IMR-90 (cell line): ENCODE data around the gene ST3GAL4. TPM values are rescaled to one million over a fixed set of nuclear protein-coding genes. Genes with fewer than 3 reads are reported as not detected.
A peak's percentile ranks its signal among the peaks of the same experiment; 100 is the strongest.

ENCODE experiments used
- ATAC-seq: fragments of 200-7000 bp; cut with Tn5 transposase; 2 replicates; pipeline ENCODE4 v1.9.1; 2020; ENCODE audit warnings: low read depth, mild to moderate bottlenecking, moderate library complexity
- BruUV-seq: library from RNA; stranded (reverse); fragments of 400-500 nt; replicated peaks from 2 replicates; lab custom pipeline; 2021; lab: Mats Ljungman, UMichigan
- CTCF ChIA-PET: fragments of 300-600 bp; formaldehyde crosslinking; extraction: SDS; loops from one replicate; lab custom pipeline; 2021; ENCODE audit warnings: antibody characterized with exemption; lab: Yijun Ruan, JAX
- POLR2A ChIA-PET: fragments of 300-600 bp; sonication (Branson Sonifier 250); formaldehyde crosslinking; loops from one replicate; lab custom pipeline; 2022; ENCODE audit warnings: antibody characterized with exemption; ENCODE audit not compliant: unreplicated experiment; lab: Charles Lee
- DNase-seq: peaks from one replicate; pipeline ENCODE4 v3.0.0; 2013
- H2AFZ ChIP-seq: replicated peaks from 2 replicates; pipeline ENCODE3; 2013; ENCODE audit warnings: low read length, mild to moderate bottlenecking; ENCODE audit not compliant: poor library complexity
- H2AK5ac ChIP-seq: 2 replicates; pipeline ENCODE4 v1.6.1; 2013; ENCODE audit warnings: low read depth, low read length, inconsistent platforms
- H2AK9ac ChIP-seq: replicated peaks from 2 replicates; pipeline ENCODE3; 2013; ENCODE audit warnings: mild to moderate bottlenecking, low read depth, low read length, moderate library complexity; ENCODE audit not compliant: poor library complexity
- H2BK120ac ChIP-seq: 2 replicates; pipeline ENCODE4 v1.6.1; 2013; ENCODE audit warnings: low read depth, low read length, inconsistent platforms
- H2BK15ac ChIP-seq: 3 replicates; pipeline ENCODE4 v1.6.1; 2013; ENCODE audit warnings: low read depth, low read length, inconsistent platforms
- H2BK20ac ChIP-seq: 2 replicates; pipeline ENCODE4 v1.6.1; 2013; ENCODE audit warnings: low read depth, mild to moderate bottlenecking, inconsistent platforms, low read length, moderate library complexity
- H2BK5ac ChIP-seq: 2 replicates; pipeline ENCODE4 v1.6.1; 2013; ENCODE audit warnings: mild to moderate bottlenecking, low read depth, low read length, inconsistent platforms; ENCODE audit not compliant: poor library complexity, severe bottlenecking
- H3K14ac ChIP-seq: replicated peaks from 2 replicates; pipeline ENCODE4 v1.6.1; 2013; ENCODE audit warnings: low read depth, low read length, inconsistent platforms
- H3K18ac ChIP-seq: 2 replicates; pipeline ENCODE4 v1.6.1; 2013; ENCODE audit warnings: low read depth, low read length, control low read depth
- H3K23ac ChIP-seq: 2 replicates; pipeline ENCODE4 v1.6.1; 2013; ENCODE audit warnings: low read depth, low read length, inconsistent platforms
- H3K27ac ChIP-seq: 2 replicates; pipeline ENCODE4 v1.5.1; 2013; ENCODE audit warnings: mild to moderate bottlenecking, control low read depth, low read length; ENCODE audit not compliant: insufficient read depth
- H3K27me3 ChIP-seq: 2 replicates; pipeline ENCODE4 v1.6.1; 2013; ENCODE audit warnings: low read length; ENCODE audit not compliant: control insufficient read depth, insufficient read depth
- H3K36me3 ChIP-seq: 2 replicates; pipeline ENCODE4 v1.6.1; 2013; ENCODE audit warnings: low read length, mixed read lengths; ENCODE audit not compliant: control insufficient read depth, insufficient read depth
- H3K4ac ChIP-seq: 2 replicates; pipeline ENCODE4 v1.6.1; 2013; ENCODE audit warnings: low read depth, low read length, inconsistent platforms
- H3K4me1 ChIP-seq: 2 replicates; pipeline ENCODE4 v1.6.1; 2013; ENCODE audit warnings: low read length, mixed read lengths; ENCODE audit not compliant: control insufficient read depth, insufficient read depth
- H3K4me2 ChIP-seq: 2 replicates; pipeline ENCODE4 v1.6.1; 2013; ENCODE audit warnings: low read depth, mild to moderate bottlenecking, control low read depth, low read length, moderate library complexity
- H3K4me3 ChIP-seq: 2 replicates; pipeline ENCODE4 v1.5.1; 2013; ENCODE audit warnings: low read depth, mild to moderate bottlenecking, control low read depth, low read length, moderate library complexity; ENCODE audit not compliant: insufficient read depth
- H3K56ac ChIP-seq: 2 replicates; pipeline ENCODE4 v1.6.1; 2013; ENCODE audit warnings: low read length, inconsistent platforms; ENCODE audit not compliant: insufficient read depth; ENCODE audit errors: extremely low read depth
- H3K79me1 ChIP-seq, 2 experiments: 2 replicates each; pipeline ENCODE4 v1.6.1; 2013; ENCODE audit warnings: low read length in 2 of 2, inconsistent platforms in 1 of 2, low read depth in 1 of 2
- H3K9ac ChIP-seq: 2 replicates; pipeline ENCODE4 v1.6.1; 2013; ENCODE audit warnings: low read depth, low read length, control low read depth
- H3K9me1 ChIP-seq: 2 replicates; pipeline ENCODE4 v1.6.1; 2013; ENCODE audit warnings: low read length, inconsistent platforms; ENCODE audit not compliant: insufficient read depth
- H3K9me3 ChIP-seq: 2 replicates; pipeline ENCODE4 v1.6.1; 2013; ENCODE audit warnings: low read length; ENCODE audit not compliant: control insufficient read depth, insufficient read depth
- H4K20me1 ChIP-seq: 2 replicates; pipeline ENCODE4 v1.6.1; 2013; ENCODE audit warnings: low read length, inconsistent platforms; ENCODE audit not compliant: insufficient read depth
- H4K5ac ChIP-seq: 2 replicates; pipeline ENCODE4 v1.6.1; 2013; ENCODE audit warnings: mild to moderate bottlenecking, low read depth, low read length, control low read depth
- H4K8ac ChIP-seq, 2 experiments: 2 replicates each; pipeline ENCODE4 v1.6.1; 2013; ENCODE audit warnings: low read depth in 2 of 2, low read length in 2 of 2, control low read depth in 1 of 2, inconsistent platforms in 1 of 2
- H4K91ac ChIP-seq: 2 replicates; pipeline ENCODE4 v1.6.1; 2013; ENCODE audit warnings: low read depth, low read length, inconsistent platforms; ENCODE audit not compliant: insufficient read depth
- CEBPB ChIP-seq: IDR thresholded peaks from 2 replicates; pipeline ENCODE4 v1.6.1; 2012; ENCODE audit warnings: low read depth, low read length, improper control_type of control experiment
- ELK1 ChIP-seq: fragments of 150-350 bp; IDR thresholded peaks from 2 replicates; pipeline ENCODE4 v1.6.1; 2016; ENCODE audit warnings: low read depth, mild to moderate bottlenecking, low read length, moderate library complexity, borderline replicate concordance
- FOS ChIP-seq: fragments of 150-350 bp; IDR thresholded peaks from 2 replicates; pipeline ENCODE4 v1.6.1; 2016; ENCODE audit warnings: low read depth, low read length
- RCOR1 ChIP-seq: IDR thresholded peaks from 2 replicates; pipeline ENCODE4 v1.6.1; 2012; ENCODE audit warnings: mild to moderate bottlenecking, low read length, improper control_type of control experiment; ENCODE audit not compliant: insufficient replicate concordance
- WGBS, 2 experiments: methylation state at CpG; one replicate each; pipeline versions ENCODE4 v1.1.5 to v1.1.7; 2013; ENCODE audit warnings: missing lambda C conversion rate in 2 of 2; ENCODE audit not compliant: insufficient read length in 1 of 2; ENCODE audit errors: extremely low coverage in 2 of 2; 5-methylcytosine and 5-hydroxymethylcytosine counted together
- dilution Hi-C: fragments of 300-500 bp; cut with HindIII; formaldehyde crosslinking; loops from one replicate; pipeline ENCODE4 v1.14.3; 2018; ENCODE audit warnings: low sequenced_read_pairs; ENCODE audit not compliant: unreplicated experiment
- in situ Hi-C: fragments of 300-500 bp; cut with MboI; formaldehyde crosslinking; loops from 3 replicates; pipeline ENCODE4 v1.14.3; 2019; ENCODE audit warnings: low sequenced_read_pairs, inconsistent platforms, mixed read lengths
- intact Hi-C: fragments of 100-400 bp; cut with micrococcal nuclease; formaldehyde crosslinking; loops from 2 replicates; pipeline ENCODE4 v1.10.0; 2022
- polyA plus RNA-seq, 3 experiments: library from polyadenylated mRNA; depleted of rRNA; stranded (reverse); fragments of >200 nt; gene quantifications; 2 replicates each; pipeline ENCODE4 v1.2.3, GENCODE V29; 2012; ENCODE audit warnings: low replicate concordance in 1 of 3
- total RNA-seq: library from RNA; depleted of rRNA; stranded (reverse); fragments of >200 nt; gene quantifications from 2 replicates; pipeline ENCODE4 v1.2.3, GENCODE V29; 2012

The ST3GAL4 gene
- total and polyA plus RNA-seq, 2 of the 4 experiments (the other 2 are of a cell fraction), result 17.0 to 19.7 TPM

- Histone ChIP-seq H3K9ac (no peak overlapping the region), H4K8ac (no peak overlapping the region), H2AK5ac (no peak overlapping the region), H2BK15ac (no peak overlapping the region), H2BK5ac (no peak overlapping the region), H3K4me2 (no peak overlapping the region), H2AK9ac (peak overlapping the region; percentile 13), H3K4ac (no peak overlapping the region), H3K4me1 (peaks cover 12% of the 10 kb centered on the region), H4K5ac (no peak overlapping the region), H4K20me1 (no peaks in the 10 kb centered on the region), H2BK120ac (no peak overlapping the region), H3K9me3 (no peaks in the 10 kb centered on the region), H4K91ac (no peak overlapping the region), H3K36me3 (no peaks in the 10 kb centered on the region), H2BK20ac (no peak overlapping the region), H3K4me3 (no peak overlapping the region), H3K14ac (no peak overlapping the region), H3K9me1 (peaks cover 23% of the 10 kb centered on the region), H3K18ac (no peak overlapping the region), H3K27me3 (no peaks in the 10 kb centered on the region), H3K23ac (no peak overlapping the region), H2AFZ (no peak overlapping the region), H3K79me1 (no peaks in the 10 kb centered on the region), H3K27ac (no peak overlapping the region), H3K56ac (no peak overlapping the region)
- in situ Hi-C loops, result loop anchor here (25.0 kb wide), 2 partner anchors 553 to 1603 kb away; no protein-coding TSS in a partner anchor
- intact Hi-C loops, result no loop called here
- WGBS, 2 experiments, result 76% methylated on average over 4 of the region's 16 CpGs; no CpG with 5 or more reads in 1 of the 2 experiments
- dilution Hi-C loops, result no loop called here
- ChIA-PET POLR2A (interaction anchor here (1.0 kb wide), 1 partner anchor 115 kb away, joined by 3 read pairs; no protein-coding TSS in a partner anchor), CTCF (no interaction called here)
- TF ChIP-seq FOS (no peak), RCOR1 (no peak), CEBPB (no peak), ELK1 (no peak)
- no peak for ATAC-seq
- no TSS peak for BruUV-seq
- no peak for DNase-seq
Observed at GRCh38 chr11:126433989-126434949, 78.8 kb downstream of the ST3GAL4 start.
